Right ventricle myocardium inferior (tissue), 1 donor: ENCODE data around the gene PRKAR2B. TPM values are rescaled to one million over a fixed set of nuclear protein-coding genes. Genes with fewer than 3 reads are reported as not detected.

ENCODE experiments used
- ATAC-seq: fragments of 200-7000 bp; cut with Tn5 transposase; one replicate; pipeline ENCODE4 v1.9.1; 2020; ENCODE audit warnings: mild to moderate bottlenecking, moderate library complexity
- DNase-seq: peaks from one replicate; pipeline ENCODE4 v3.0.0; 2021; ENCODE audit errors: missing footprints
- intact Hi-C: fragments of 100-400 bp; cut with DNase I; formaldehyde crosslinking; loops from one replicate; pipeline ENCODE4 v1.11.0; 2022
- total RNA-seq: library from RNA; stranded (reverse); fragmentation: NEBNext Ultra II Directional; extraction: Animal tissue kit (Norgen Biotek cat#: 25700); gene quantifications from one replicate; pipeline ENCODE4 v1.2.1, GENCODE V29; 2021
- donor health status: DM: no; HTN: yes; CAD: no; lungs with severe emphysema.

The PRKAR2B gene
- total RNA-seq, 1 donor from 2014 or later = 23.2 TPM

DNA sequence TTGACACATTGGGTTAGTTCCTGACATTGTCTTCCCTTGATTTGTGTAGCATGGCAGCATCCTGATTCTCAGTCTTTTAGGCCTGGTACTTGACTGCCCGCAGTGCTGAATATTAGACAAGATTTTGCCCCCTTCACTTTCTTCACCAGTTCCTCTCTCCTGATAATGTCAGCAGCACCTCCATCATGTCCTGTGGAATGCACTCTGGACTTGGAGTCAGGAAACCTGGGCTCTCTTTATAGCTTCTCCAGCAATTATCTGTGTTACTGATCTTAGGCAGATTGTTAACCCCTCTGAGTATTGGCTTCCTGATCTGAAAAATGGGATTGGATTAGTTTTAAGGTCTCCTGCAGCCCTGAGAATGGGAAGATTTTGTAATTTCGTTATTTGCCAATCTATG is 143.3 kb downstream of the PRKAR2B start:
- no peak for DNase-seq
- ATAC-seq = no peak
- intact Hi-C loops = no loop called here

DNA sequence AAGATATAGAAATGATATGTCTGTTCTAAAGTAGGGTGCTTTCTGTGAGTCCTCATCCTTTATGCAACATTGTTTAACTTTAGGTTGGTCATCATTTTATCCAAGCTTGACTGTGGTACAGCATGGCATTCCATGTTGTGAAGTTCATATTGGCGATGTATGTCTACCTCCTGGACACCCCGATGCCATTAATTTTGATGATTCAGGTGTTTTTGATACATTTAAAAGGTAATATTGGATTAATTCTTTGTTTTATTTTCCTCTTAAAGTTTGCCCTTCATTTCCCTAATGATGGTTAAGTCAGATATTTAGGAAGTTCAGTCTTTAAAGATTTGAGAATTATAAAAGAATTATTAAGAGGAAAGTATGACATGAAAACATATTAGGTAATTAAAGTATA is 145.6 kb downstream of the PRKAR2B start:
- intact Hi-C loops = no loop called here
- ATAC-seq (no peak), DNase-seq (no peak)

DNA sequence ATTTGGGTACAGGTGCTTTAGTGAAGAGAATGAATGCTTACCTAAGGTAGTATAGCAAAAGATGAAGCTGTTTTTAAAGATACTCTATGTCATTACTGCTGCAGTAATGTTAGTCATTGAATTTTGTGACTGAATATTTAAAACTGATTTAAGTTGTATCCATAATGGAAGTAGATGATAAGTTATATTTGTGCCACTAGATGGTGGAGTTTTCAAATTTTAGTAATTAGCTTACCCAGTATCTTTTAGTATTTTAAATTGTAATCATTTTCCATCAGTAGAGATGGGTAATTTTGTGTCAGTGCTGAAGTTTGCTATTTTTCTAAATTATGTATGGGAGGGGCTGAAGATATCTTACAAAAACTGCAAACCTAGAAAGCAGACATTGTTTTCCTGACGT is 149.5 kb downstream of the PRKAR2B start:
- intact Hi-C loops = no loop called here
- no peak for DNase-seq
- no peak for ATAC-seq

DNA sequence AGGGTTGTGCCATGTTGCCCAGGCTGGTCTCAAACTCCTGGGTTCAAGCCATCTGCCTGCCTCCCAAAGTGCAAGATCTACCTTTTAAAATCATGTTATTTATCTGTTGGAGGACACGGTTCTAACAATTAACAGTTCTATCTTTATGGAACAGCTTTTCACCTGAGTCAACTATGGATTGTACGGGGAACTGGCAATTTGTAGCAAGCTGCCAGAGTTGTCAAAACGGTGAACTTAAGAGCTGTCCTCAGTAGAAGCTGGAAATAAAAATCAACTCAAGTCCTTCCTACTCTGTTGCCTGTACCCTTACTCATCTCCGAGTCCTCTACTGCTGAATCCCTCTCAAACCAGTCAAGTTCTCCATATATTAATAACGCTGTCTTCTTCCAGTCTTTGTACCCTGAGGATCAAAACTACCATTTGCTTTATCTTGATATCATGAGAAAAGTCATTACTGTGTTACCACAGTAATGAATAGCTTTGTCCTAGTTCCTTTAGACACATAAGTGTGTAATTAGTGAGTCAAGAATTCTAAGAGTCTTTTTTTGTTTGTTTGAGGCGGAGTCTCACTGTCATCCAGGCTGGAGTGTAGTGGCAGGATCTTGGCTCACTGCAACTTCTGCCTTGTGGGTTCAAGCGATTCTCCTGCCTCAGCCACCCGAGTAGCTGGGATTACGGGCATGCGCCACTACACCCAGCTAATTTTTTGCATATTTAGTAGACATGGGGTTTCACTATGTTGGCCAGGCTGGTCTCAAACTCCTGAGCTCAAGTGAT is 152.5 kb downstream of the PRKAR2B start:
- no peak for DNase-seq
- no peak for ATAC-seq
- intact Hi-C loops = no loop called here

DNA sequence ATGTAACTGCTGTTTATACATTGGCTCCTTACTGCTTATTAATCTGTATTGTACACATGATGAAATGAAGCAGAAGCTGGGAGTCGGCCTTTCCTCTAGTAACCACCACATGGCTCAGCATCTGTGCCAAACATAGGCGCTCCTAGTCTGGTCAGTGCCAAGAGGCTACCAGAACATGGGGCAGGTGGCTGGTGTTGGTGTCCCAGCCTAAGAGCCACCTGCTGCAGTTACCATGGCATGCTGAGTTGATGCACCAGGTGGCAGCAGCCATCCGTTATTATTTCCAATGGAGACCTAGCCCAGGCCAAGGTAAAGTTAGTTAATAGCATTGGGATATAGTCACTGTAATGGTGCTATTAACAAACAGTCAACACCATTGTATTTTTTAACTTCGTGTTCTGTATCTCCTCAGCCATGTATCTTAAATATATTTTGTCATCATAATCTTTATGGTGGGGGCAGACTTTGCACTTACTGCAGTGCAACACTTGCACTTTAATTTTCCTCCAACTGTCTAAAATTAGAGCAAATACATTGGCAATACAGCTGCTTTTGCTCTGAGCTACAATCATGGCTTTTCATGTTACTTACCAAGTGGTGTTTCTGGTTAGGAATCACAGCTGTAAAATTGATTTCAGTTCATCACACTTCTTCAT is 157.4 kb downstream of the PRKAR2B start:
- DNase-seq (no peak), ATAC-seq (peak; percentile 89)
- intact Hi-C loops = loop anchor here (2.0 to 10.0 kb wide), 5 partner anchors 85 to 673 kb away; partner anchors contain the start of genes BCAP29 and GPR22

DNA sequence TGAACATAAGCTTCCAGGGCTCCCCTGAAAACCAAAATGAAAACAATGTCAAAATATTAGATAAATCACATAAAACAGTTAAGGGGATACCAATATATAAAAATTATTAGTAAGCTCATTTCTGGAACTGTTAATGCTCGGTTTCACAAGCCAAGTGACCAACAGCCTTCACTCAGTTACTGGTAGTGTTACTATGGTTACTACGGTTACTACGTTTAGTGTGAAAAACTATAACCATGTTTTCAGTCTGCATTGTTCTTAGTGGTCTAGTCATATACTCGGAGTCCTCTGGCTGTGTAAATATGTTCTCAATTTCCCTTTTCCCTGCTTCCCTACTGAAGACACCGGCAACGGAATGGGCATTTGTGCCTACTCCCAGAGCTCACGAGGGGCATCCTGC is 159.1 kb downstream of the PRKAR2B start:
- DNase-seq (no peak), ATAC-seq (no peak)
- intact Hi-C loops = loop anchor here (2.0 to 10.0 kb wide), 5 partner anchors 84 to 671 kb away; partner anchors contain the start of genes BCAP29 and GPR22

DNA sequence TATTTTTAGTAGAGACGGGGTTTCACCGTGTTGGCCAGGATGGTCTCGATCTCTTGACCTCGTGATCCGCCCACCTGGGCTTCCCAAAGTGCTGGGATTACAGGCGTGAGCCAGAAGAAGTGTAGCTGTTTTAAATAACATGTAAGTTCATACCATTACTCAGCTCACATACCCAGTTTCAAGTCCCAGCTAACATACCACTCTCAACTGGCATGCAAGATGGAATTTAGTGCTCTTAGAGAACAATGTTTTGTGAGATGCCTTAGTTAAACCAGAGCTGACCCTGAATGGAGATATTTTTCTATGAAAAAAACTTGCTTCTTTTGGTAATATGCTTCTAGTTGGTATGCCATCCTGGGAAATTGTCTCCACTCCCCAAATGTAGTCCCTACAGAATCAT is 161.6 kb downstream of the PRKAR2B start:
- DNase-seq = no peak
- intact Hi-C loops = loop anchor here (10.0 kb wide), 2 partner anchors 379 to 669 kb away; partner anchors contain the start of gene BCAP29
- no peak for ATAC-seq

DNA sequence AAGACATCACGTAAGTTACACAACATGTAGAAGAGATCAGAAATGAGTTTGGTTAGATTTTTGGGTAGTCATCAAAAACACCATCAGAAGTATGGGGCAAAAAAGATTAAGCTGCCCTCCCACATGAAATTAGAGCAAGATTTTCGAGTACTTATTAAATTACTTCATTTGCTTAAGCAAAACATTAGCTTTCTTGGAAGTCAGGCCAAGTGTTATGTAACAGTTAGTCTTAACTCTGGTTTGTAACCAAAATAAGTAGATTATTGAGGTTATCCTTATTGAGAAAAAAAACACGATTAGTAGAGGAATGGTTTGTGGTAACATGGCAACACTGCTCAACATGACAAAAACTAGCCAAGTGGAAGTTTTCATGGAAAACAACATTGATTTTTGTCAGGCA is 162.2 kb downstream of the PRKAR2B start:
- intact Hi-C loops = loop anchor here (10.0 kb wide), 2 partner anchors 378 to 668 kb away; partner anchors contain the start of gene BCAP29
- ATAC-seq (no peak), DNase-seq (no peak)

DNA sequence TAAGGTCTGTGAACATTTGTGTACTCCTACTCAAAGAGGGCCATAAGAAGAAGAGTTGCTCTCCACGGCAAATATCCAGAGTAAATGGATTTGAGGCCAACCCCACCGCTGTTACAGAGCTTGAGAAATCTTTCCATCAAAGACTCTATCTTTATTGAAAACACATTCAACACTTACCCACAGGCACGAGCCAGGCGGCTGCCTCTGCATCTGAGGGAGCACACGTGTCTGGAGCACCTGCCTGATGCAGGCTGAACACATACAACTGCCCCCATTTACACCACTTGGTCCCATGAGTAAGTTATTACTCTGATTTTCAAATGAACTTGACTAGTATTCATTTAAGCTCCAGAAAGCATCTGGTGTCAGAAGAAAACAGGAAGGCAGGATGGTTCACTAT is 163.0 kb downstream of the PRKAR2B start:
- DNase-seq (no peak), ATAC-seq (no peak)
- intact Hi-C loops = loop anchor here (10.0 kb wide), 2 partner anchors 377 to 667 kb away; partner anchors contain the start of gene BCAP29

DNA sequence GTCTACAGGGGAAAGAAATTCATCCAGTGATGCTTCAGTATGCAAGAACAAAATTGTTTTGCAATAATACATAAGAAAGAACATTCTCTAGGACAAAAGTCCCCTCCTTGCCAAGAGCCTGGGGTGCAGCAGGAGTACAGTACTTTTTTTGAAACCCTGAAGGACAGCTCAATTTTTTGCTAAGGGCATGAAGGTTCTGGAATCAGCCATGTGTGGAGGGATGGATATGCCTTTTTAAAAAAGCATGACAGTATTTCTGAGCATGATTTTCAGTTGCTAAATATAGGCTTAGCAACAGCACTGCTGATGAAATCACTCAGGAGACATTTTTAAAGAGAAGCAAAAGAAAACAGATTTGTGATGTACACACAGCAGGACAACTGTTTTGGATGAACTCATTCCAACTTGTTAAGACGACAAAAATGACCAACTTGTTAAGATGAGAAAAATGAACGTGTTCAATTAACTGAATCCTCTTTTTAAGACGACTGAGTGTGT is 163.6 kb downstream of the PRKAR2B start:
- DNase-seq = no peak
- peak; percentile 56 for ATAC-seq
- intact Hi-C loops = loop anchor here (10.0 kb wide), 2 partner anchors 377 to 667 kb away; partner anchors contain the start of gene BCAP29

DNA sequence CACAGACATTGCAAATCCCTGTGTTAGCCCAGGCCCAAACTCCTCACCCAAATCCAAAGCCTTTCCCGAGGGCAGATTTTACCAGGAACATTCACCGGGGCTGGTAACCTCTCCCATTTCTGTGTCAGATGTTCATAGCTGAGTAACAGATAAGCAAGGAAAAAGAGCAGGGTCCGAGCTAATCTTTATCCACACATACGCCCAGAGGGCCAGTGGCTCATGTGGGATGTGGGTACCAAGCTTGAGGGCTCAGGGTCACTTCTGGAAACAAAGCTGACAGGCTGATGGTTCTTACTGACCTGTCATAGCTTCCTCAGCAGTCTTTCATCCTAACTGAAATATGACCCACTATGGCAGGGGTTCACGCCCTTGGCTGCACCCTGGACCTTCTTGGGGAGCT is 164.1 kb downstream of the PRKAR2B start:
- intact Hi-C loops = loop anchor here (10.0 kb wide), 2 partner anchors 376 to 666 kb away; partner anchors contain the start of gene BCAP29
- ATAC-seq = no peak
- no peak for DNase-seq

DNA sequence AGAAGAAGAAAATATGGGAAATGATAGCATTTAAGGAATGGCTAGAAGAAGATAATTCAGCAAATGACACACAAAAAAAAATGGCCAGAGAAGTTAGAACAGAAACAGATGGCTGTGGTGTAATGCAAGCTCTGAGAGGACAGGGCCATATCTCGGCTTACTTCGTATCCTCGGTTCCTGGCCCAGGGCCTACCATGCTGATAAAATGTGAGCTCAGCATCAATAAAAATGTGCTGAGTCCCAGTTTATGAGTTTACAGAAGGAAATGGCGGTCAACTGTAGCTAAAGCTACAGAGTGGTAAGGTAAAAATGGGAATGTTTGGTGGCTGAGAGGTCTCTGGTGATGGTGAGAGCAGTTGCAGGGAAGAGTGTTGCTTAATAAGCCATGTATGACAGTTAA is 165.1 kb downstream of the PRKAR2B start:
- intact Hi-C loops = loop anchor here (10.0 kb wide), 2 partner anchors 375 to 665 kb away; partner anchors contain the start of gene BCAP29
- DNase-seq (no peak), ATAC-seq (no peak)

DNA sequence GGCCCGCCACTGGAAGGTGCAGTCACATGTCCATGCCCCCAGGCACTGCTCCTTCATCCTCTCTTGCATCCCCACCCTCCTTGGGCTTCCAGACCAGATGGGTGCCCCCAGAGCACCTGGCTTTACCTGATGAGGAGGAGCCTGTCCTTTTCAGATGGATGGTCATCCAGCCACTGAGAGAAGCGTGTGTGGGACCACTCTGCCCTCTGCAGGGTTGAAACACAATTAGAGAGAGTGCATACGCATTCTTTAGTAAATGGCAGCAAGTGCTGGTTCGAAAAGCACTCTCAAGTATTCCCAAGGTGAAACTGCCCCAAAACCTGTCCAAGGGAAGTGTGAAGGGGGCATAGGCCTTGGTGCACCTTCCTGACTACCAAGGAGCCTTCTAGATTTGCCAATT is 165.9 kb downstream of the PRKAR2B start:
- ATAC-seq (no peak), DNase-seq (no peak)
- intact Hi-C loops = no loop called here

Other genes starting within 250 kb of the PRKAR2B start
- gene PIK3CG, start 179.4 kb upstream of the PRKAR2B start, total RNA-seq = 2.5 TPM
- 65.8 TPM for gene HBP1, start 124.3 kb downstream of the PRKAR2B start, total RNA-seq